Neuronal stem cell (in vitro differentiated cells): ENCODE results near the gene P4HA3.

ENCODE experiments used
- DNase-seq: peaks from one replicate; pipeline ENCODE4 v3.0.0-alpha.2; 2013; ENCODE audit warnings: low spot score
- H2AFZ ChIP-seq: one replicate; pipeline ENCODE4 v1.6.1; 2013; ENCODE audit warnings: mild to moderate bottlenecking, low read length, inconsistent platforms
- H2AK5ac ChIP-seq: 2 replicates; pipeline ENCODE4 v1.6.1; 2013; ENCODE audit warnings: low read depth, mild to moderate bottlenecking, inconsistent platforms, low read length, moderate library complexity, mixed read lengths
- H2BK120ac ChIP-seq: 2 replicates; pipeline ENCODE4 v1.6.1; 2013; ENCODE audit warnings: low read depth, mild to moderate bottlenecking, inconsistent platforms, low read length, moderate library complexity, mixed read lengths
- H2BK12ac ChIP-seq: one replicate; pipeline ENCODE4 v1.6.1; 2013; ENCODE audit warnings: low read length, inconsistent platforms
- H2BK15ac ChIP-seq: 2 replicates; pipeline ENCODE4 v1.6.1; 2013; ENCODE audit warnings: mild to moderate bottlenecking, low read length, inconsistent platforms, mixed read lengths
- H2BK5ac ChIP-seq: one replicate; pipeline ENCODE4 v1.6.1; 2013; ENCODE audit warnings: inconsistent platforms, mild to moderate bottlenecking, low read length, moderate library complexity
- H3K14ac ChIP-seq: one replicate; pipeline ENCODE4 v1.6.1; 2013; ENCODE audit warnings: low read length, inconsistent platforms
- H3K18ac ChIP-seq: 2 replicates; pipeline ENCODE4 v1.6.1; 2013; ENCODE audit warnings: low read length, inconsistent platforms
- H3K23ac ChIP-seq: 2 replicates; pipeline ENCODE4 v1.6.1; 2013; ENCODE audit warnings: low read depth, mild to moderate bottlenecking, mixed read lengths, low read length, inconsistent platforms; ENCODE audit not compliant: poor library complexity
- H3K27ac ChIP-seq: replicated peaks from 3 replicates; pipeline ENCODE4 v1.5.1; 2013; ENCODE audit warnings: low read length, inconsistent platforms
- H3K27me3 ChIP-seq, 3 experiments: 2 replicates each; pipeline ENCODE4 v1.6.1; 2013; ENCODE audit warnings: low read length in 3 of 3, mild to moderate bottlenecking in 2 of 3, inconsistent platforms in 1 of 3, low read depth in 1 of 3, mixed read lengths in 1 of 3, moderate library complexity in 1 of 3; ENCODE audit not compliant: control insufficient read depth in 3 of 3, insufficient read depth in 3 of 3
- H3K36me3 ChIP-seq, 2 donors: replicated peaks in 1 of 2; 2 replicates each; pipeline ENCODE4 v1.6.1; 2013; ENCODE audit warnings: low read length in 2 of 2; ENCODE audit not compliant: control insufficient read depth in 2 of 2, insufficient read depth in 2 of 2
- H3K4ac ChIP-seq: 2 replicates; pipeline ENCODE4 v1.6.1; 2013; ENCODE audit warnings: inconsistent platforms, mild to moderate bottlenecking, low read length, moderate library complexity
- H3K4me1 ChIP-seq, 2 donors: 1 replicate in 1 of 2; 2 replicates in 1 of 2; pipeline ENCODE4 v1.6.1; 2013; ENCODE audit warnings: low read length in 2 of 2, low read depth in 1 of 2; ENCODE audit not compliant: control insufficient read depth in 2 of 2, insufficient read depth in 1 of 2
- H3K4me2 ChIP-seq: one replicate; pipeline ENCODE4 v1.6.1; 2013; ENCODE audit warnings: mild to moderate bottlenecking, low read length, inconsistent platforms; ENCODE audit not compliant: insufficient read depth, poor library complexity, severe bottlenecking
- H3K4me3 ChIP-seq, 2 donors: 2 replicates each; pipeline ENCODE4 v1.5.1; 2013; ENCODE audit warnings: low read length in 2 of 2, mild to moderate bottlenecking in 2 of 2, inconsistent platforms in 1 of 2, moderate library complexity in 1 of 2
- H3K79me1 ChIP-seq: one replicate; pipeline ENCODE4 v1.6.1; 2013; ENCODE audit warnings: low read depth, mild to moderate bottlenecking, inconsistent platforms, low read length, moderate library complexity
- H3K9ac ChIP-seq: one replicate; pipeline ENCODE4 v1.6.1; 2013; ENCODE audit warnings: mild to moderate bottlenecking, low read depth, low read length, inconsistent platforms; ENCODE audit not compliant: poor library complexity
- H3K9me3 ChIP-seq, 2 donors: replicated peaks in 1 of 2; 2 replicates each; pipeline versions ENCODE3 to v1.6.1; 2013; ENCODE audit warnings: low read length in 2 of 2, mild to moderate bottlenecking in 2 of 2, inconsistent platforms in 1 of 2, low read depth in 1 of 2, mixed read lengths in 1 of 2, moderate library complexity in 1 of 2; ENCODE audit not compliant: control insufficient read depth in 2 of 2, insufficient read depth in 1 of 2
- H4K8ac ChIP-seq: one replicate; pipeline ENCODE4 v1.6.1; 2013; ENCODE audit warnings: low read depth, mild to moderate bottlenecking, inconsistent platforms, low read length, moderate library complexity
- H4K91ac ChIP-seq: one replicate; pipeline ENCODE4 v1.6.1; 2013; ENCODE audit warnings: low read length, low read depth, mild to moderate bottlenecking, inconsistent platforms; ENCODE audit not compliant: poor library complexity
- WGBS, 2 donors: extraction: QIAGEN DNeasy Blood & Tissue Kit; methylation state at CpG; one replicate each; pipeline ENCODE4 v1.1.7; 2013; ENCODE audit warnings: missing lambda C conversion rate in 2 of 2, mixed read lengths in 1 of 2; ENCODE audit not compliant: insufficient read length in 2 of 2, insufficient replicate concordance in 1 of 2; ENCODE audit errors: extremely low coverage in 2 of 2; 5-methylcytosine and 5-hydroxymethylcytosine counted together

The P4HA3 gene

DNA sequence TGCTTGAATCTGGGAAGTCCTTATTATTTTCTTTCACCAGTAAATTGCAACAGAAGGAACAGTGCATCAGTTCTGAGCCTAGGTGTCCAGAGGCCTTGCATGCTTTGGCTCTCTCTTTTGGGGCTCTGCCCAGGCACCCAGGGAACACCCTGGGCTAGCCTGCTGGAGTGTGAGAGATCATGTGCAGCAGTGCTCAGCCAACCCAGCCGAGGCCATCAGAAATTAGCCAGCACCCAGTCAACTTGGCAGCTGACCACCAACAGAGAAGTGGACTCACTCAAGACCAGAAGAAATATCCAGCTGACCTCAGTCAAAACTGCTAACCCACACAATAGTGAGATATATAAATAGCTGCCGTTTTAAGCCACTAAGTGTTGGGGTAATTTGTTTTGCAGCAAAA, 11.2 kb upstream of the P4HA3 start:
- H2BK12ac ChIP-seq = no peak overlapping the region
- H4K8ac ChIP-seq = no peak overlapping the region
- no peak overlapping the region for H2BK5ac ChIP-seq
- H3K27ac ChIP-seq = no peak overlapping the region
- H3K18ac ChIP-seq = no peak overlapping the region
- no peak overlapping the region for H2AFZ ChIP-seq
- no peaks in the 10 kb centered on the region for H3K27me3 ChIP-seq
- no peak overlapping the region for H2BK120ac ChIP-seq
- no peak overlapping the region for H2AK5ac ChIP-seq
- peaks cover 0 to 16% of the 10 kb centered on the region in 2 donors for H3K4me1 ChIP-seq
- H3K4me3 ChIP-seq = no peak overlapping the region
- no CpG with 5 or more reads among the region's 2 CpGs for WGBS, 2 donors
- H3K14ac ChIP-seq = no peak overlapping the region
- H3K9ac ChIP-seq = no peak overlapping the region
- no peak overlapping the region for H3K4ac ChIP-seq
- no peak for DNase-seq
- H3K23ac ChIP-seq = no peak overlapping the region
- peaks cover 0 to 2% of the 10 kb centered on the region in 2 donors for H3K9me3 ChIP-seq
- H3K36me3 ChIP-seq = no peaks in the 10 kb centered on the region
- H3K4me2 ChIP-seq = no peak overlapping the region
- H4K91ac ChIP-seq = no peak overlapping the region
- no peaks in the 10 kb centered on the region for H3K79me1 ChIP-seq
- no peak overlapping the region for H2BK15ac ChIP-seq

- DNase-seq = no peak
- no peak overlapping the region for H2AK5ac ChIP-seq
Observed at GRCh38 chr11:74321487-74322188, 10.2 kb upstream of the P4HA3 start.

GRCh38 chr11:74320538-74320937, 9.1 kb upstream of the P4HA3 start:
- H3K79me1 ChIP-seq = no peaks in the 10 kb centered on the region
- no peaks in the 10 kb centered on the region for H3K27me3 ChIP-seq
- no CpG with 5 or more reads among the region's 2 CpGs for WGBS, 2 donors
- H3K4ac ChIP-seq = no peak overlapping the region
- no peak overlapping the region for H3K9ac ChIP-seq
- no peaks in the 10 kb centered on the region for H3K36me3 ChIP-seq
- H2AFZ ChIP-seq = no peak overlapping the region
- H4K8ac ChIP-seq = no peak overlapping the region
- H2BK5ac ChIP-seq = no peak overlapping the region
- no peak overlapping the region for H2BK15ac ChIP-seq
- H3K4me1 ChIP-seq = peaks cover 0 to 6% of the 10 kb centered on the region in 2 donors
- no peak overlapping the region for H2BK120ac ChIP-seq
- DNase-seq = no peak
- no peak overlapping the region for H2AK5ac ChIP-seq
- no peak overlapping the region for H3K27ac ChIP-seq
- H3K14ac ChIP-seq = no peak overlapping the region
- H3K4me3 ChIP-seq = no peak overlapping the region
- H3K18ac ChIP-seq = no peak overlapping the region
- no peak overlapping the region for H4K91ac ChIP-seq
- no peak overlapping the region for H3K23ac ChIP-seq
- H3K9me3 ChIP-seq = peaks cover 0 to 9% of the 10 kb centered on the region in 2 donors
- no peak overlapping the region for H2BK12ac ChIP-seq
- no peak overlapping the region for H3K4me2 ChIP-seq

More at GRCh38 chr11:74321487-74322188, 10.2 kb upstream of the P4HA3 start:
- Histone ChIP-seq H3K4ac (no peak overlapping the region), H3K36me3 (no peaks in the 10 kb centered on the region), H3K23ac (no peak overlapping the region), H4K8ac (no peak overlapping the region), H3K27ac (no peak overlapping the region), H4K91ac (no peak overlapping the region), H3K4me3 (no peak overlapping the region), H3K9me3 (peaks cover 0 to 7% of the 10 kb centered on the region in 2 donors), H2AFZ (no peak overlapping the region), H3K9ac (no peak overlapping the region), H2BK120ac (no peak overlapping the region), H3K27me3 (no peaks in the 10 kb centered on the region), H3K79me1 (no peaks in the 10 kb centered on the region), H2BK15ac (no peak overlapping the region), H3K4me2 (no peak overlapping the region), H2BK12ac (no peak overlapping the region), H2BK5ac (no peak overlapping the region), H3K4me1 (peaks cover 0 to 14% of the 10 kb centered on the region in 2 donors), H3K14ac (no peak overlapping the region), H3K18ac (no peak overlapping the region)
- WGBS, 2 donors = no CpG with 5 or more reads among the region's 10 CpGs

GRCh38 chr11:74319139-74319816, 7.8 kb upstream of the P4HA3 start:
- no peak overlapping the region for H3K4me2 ChIP-seq
- no peak overlapping the region for H3K27ac ChIP-seq
- H3K4me1 ChIP-seq = peaks cover 0 to 6% of the 10 kb centered on the region in 2 donors
- no peak overlapping the region for H3K4me3 ChIP-seq
- no peak overlapping the region for H2BK12ac ChIP-seq
- no peak overlapping the region for H2BK15ac ChIP-seq
- no peak for DNase-seq
- no peaks in the 10 kb centered on the region for H3K79me1 ChIP-seq
- peak overlapping the region; percentile 29 for H2AFZ ChIP-seq
- H4K91ac ChIP-seq = no peak overlapping the region
- no peaks in the 10 kb centered on the region for H3K36me3 ChIP-seq
- H3K18ac ChIP-seq = no peak overlapping the region
- no CpG with 5 or more reads among the region's 5 CpGs for WGBS, 2 donors
- no peak overlapping the region for H3K4ac ChIP-seq
- H3K14ac ChIP-seq = no peak overlapping the region
- H3K9ac ChIP-seq = no peak overlapping the region
- H4K8ac ChIP-seq = no peak overlapping the region
- no peak overlapping the region for H2BK120ac ChIP-seq
- peaks cover 0 to 9% of the 10 kb centered on the region in 2 donors for H3K9me3 ChIP-seq
- H3K27me3 ChIP-seq = no peaks in the 10 kb centered on the region
- no peak overlapping the region for H2AK5ac ChIP-seq
- H2BK5ac ChIP-seq = no peak overlapping the region
- no peak overlapping the region for H3K23ac ChIP-seq
